GM18867 (cell line): ENCODE results near the gene ZNF337.
"Not testable (repeated sequence)": the region's sequence is repeated elsewhere in the genome, so short reads cannot be mapped to it uniquely, and the experiment has no call there.

Source experiments
- ATAC-seq: cut with Tn5 transposase; IDR thresholded peaks from one replicate; pipeline ENCODE4 v1.9.1; 2021; ENCODE audit warnings: mild to moderate bottlenecking, moderate library complexity; ENCODE audit not compliant: unreplicated experiment

The ZNF337 gene

GRCh38 chr20:25696371-25697131 is at the start of gene ZNF337:
ZNF337 (minus strand) TSS chr20:25696853; CDS start chr20:25686417, 10,436 bp downstream.
- peak; percentile 97 for ATAC-seq

DNA sequence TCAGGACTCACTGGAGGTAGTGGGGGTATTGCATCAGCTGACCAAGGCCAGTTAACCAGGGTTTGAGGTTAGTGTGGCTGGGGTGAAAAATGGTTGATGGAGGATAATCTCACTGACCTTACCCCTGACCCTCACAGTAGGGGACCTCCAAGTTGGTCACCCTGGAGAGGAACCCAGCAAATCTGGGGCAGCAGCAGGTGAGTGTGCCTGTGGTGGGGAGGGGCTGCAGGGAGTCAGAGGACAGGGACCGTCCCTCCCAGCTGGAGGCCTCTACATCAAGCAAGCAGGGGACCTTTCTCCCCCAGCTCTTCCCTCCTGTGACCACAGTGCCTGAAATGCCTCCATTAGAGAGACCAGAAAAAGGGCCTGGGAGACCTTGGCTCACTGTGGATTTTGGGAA is 49.1 kb upstream of the ZNF337 start:
- no peak for ATAC-seq

DNA sequence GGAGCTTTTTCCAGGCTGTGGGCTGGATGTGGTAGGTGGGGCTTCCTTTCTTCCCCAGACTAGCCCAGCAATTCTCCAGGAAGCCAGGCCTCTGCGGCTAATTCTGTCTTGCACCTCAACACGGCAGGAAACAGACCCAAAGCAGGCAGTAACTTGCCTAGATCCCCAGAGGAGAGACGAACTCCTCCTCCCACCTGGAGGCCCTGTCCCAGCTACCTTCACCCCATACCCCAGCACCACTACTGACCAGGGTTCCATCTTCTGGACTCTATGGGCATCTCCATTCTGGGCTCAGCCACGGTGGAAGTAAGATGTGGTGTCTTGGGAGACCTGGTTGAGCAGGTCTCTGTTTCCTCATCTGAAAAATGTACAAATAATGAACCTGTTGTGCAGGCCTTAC is 48.4 kb upstream of the ZNF337 start:
- no peak for ATAC-seq

GRCh38 chr20:25744261-25744660 is 47.6 kb upstream of the ZNF337 start:
- no peak for ATAC-seq

DNA sequence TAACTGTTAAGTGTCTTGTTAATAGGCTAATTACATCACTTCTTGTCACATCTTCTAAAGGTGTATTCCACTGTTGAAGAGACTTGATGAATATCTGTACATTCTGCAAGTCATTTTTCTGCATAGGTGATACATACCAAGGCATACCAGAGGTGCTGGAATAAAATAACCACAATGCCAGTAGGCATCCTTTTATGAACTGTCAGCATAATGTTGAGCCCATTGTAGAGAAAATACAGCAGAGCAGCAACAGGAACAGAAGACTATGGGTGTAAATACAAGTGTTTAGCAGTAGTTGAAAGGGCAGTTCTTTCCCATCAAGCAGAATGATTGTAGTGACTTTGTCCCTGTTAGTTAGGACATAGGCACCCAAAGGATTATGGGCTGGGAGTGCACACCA is 44.4 kb upstream of the ZNF337 start:
- ATAC-seq = no peak

DNA sequence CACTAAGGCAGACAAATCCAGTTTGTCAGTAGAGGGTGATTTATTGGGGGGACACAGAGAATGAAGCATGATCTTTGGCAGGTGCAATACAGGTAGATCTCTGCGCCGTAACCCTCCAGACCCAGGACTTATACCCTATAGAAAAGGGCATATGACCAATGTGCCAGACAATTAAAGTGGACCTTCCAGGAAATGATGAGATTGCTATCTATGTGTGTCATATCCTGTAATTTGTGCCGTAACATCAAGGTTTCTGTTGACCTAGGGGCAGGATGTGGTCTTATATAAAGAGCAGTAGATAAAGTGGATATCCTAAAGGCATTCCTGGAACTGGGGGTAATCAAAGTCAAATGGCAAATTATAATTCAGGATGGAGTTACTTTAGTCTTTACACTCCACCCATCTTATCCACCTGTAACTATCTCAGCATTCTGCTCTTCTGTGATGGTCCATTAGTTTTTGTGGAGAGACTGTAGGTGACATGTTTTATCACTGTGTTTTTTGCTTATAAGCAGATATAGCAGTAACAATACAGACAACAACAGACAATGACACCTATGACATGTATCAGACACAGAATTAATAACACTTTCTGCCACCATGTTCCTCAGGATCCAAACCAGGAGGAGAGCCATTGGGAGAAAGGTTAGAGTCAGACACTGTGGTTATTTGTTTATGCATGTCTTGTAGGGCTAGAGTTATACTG is 43.1 kb upstream of the ZNF337 start:
- ATAC-seq = no peak

DNA sequence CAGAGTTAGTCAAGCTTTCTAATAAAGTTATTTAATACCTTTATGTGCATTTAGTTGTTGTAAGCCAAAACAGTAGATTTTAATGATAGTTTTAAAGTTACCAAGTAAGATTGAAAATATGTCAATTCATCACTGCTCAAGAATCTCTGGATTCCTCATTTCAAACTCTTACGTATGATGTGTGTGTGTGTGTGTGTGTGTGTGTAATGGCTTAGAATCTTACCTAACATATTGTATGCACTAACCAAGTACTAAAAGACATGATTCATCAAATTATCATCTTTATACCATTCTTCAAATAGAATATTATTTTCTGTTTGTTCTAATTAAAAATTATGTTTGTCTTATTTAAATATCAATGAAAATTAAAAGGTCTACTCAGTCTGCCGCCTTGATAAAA is 41.5 kb upstream of the ZNF337 start:
- no peak for ATAC-seq

- ATAC-seq = no peak
These were observed 37.2 kb upstream of the ZNF337 start for GRCh38 chr20:25733903-25734302.

DNA sequence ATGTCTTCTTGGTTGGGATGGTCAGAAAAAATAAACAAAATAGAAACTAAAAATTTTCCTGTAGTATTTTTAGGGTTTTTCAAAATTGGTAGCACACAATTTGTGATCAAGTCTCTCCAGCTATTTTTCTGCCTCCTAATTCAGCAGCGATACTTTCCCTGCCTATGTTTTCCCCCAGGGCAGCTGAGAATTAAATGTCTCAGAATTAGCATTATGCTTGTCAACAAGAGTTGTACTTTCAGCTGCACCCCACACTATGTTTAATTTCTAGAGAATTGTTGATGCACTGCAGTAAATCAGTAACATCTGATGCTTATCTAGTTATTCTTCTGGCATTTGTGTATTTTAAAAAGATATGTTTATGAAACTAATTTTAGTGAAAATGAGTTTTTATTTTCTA is 34.2 kb upstream of the ZNF337 start:
- no peak for ATAC-seq

- no peak for ATAC-seq
These were observed 29.7 kb upstream of the ZNF337 start for GRCh38 chr20:25726357-25726756.

DNA sequence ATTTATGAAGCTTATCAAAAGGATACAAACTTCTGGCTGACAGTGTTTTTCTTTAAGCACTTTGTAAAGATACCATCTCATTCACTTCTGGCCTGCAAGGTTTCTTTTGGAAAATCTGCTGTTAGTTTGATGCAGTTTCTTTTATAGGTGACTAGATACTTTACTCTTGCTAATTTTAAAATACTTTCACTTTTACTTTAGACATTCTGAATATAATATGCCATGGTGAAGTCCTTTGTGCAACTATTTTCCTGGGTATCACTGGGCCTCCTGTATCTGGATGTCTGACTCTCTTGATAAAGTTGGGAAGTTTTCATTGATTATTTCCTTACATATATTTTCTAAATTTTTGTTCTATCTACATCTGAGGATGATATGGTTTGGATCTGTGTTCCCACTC is 29.0 kb upstream of the ZNF337 start:
- no peak for ATAC-seq

DNA sequence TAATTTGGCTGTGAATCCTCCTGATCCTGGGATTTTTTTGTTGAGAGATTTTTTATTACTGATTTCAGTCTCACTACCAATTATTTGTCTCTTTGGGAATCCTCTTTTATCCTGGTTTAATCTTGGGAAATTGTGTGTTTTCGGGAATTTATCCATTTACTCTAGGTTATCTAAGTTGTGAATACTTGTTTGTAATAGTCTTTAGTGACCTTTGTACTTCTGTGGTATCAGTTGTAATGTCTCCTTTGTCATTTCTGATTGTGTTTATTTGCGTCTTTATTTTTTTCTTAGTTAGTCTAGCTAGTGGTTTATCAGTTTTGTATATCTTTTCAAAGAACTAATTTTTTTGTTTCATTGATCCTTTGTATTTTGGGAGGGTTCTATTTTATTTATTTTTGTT is 27.3 kb upstream of the ZNF337 start:
- ATAC-seq = no peak

GRCh38 chr20:25720285-25720684 is 23.6 kb upstream of the ZNF337 start:
- ATAC-seq = no peak

GRCh38 chr20:25718896-25719809 is 22.5 kb upstream of the ZNF337 start:
- ATAC-seq = not testable (repeated sequence)

DNA sequence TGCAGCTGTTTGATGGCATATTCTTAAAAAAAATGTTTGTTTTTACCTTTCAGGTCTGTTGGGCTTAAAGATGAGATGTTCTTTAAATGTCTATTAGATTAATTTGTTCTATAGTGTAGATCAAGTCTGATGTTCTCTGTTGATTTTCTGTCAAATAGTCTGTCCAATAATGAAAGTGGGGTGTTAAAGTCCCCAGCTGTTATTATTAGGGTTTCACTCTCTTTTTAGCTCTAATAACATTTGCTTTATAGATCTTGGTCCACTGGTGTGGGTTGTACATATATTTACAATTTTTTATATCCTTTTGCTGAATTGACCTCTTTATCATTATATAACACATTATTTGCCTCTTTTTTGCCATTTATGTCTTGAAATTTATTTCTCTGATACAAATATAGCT is 11.0 kb upstream of the ZNF337 start:
- peak; percentile 58 for ATAC-seq

GRCh38 chr20:25706793-25707192 is 10.1 kb upstream of the ZNF337 start:
- ATAC-seq = peak; percentile 68

DNA sequence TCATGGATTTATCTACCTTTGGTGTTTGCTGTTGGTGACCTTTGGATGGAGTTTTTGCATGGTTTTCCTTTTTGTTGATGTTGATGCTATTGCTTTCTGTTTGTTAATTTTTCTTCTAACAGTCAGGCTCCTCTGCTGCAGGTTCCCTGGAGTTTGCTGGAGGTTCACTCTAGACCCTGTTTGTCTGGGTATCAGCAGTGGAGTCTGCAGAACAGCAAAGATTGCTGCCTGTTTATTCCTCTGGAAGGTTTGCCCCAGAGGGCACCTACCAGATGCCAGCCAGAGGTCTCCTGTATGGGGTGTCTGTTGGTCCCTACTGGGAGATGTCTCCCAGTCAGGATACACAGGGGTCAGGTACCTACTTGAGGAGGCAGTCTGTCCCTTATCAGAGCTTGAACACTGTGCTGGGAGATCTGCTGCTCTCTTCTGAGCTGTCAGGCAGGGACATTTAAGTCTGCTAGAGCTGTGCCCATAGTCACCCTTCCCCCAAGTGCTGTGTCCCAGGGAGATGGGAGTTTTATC is 9.2 kb upstream of the ZNF337 start:
- ATAC-seq = no peak

- ATAC-seq = not testable (repeated sequence)
These were observed 7.7 kb upstream of the ZNF337 start for GRCh38 chr20:25704303-25704702.

DNA sequence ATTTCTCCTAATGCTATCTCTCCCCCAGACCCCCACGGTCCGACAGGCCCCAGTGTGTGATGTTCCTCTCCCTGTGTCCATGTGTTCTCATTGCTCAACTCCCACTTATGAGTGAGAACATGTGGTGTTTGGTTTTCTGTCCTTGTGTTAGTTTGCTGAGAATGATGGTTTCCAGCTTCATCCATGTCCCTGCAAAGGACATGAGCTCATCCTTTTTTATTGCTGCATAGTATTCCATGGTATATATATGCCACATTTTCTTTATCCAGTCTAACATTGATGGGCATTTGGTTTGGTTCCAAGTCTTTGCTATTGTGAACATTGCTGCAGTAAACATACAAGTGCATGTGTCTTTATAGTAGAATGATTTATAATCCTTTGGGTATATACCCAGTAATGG is 4.2 kb upstream of the ZNF337 start:
- ATAC-seq = not testable (repeated sequence)

- no peak for ATAC-seq
These were observed 3.3 kb upstream of the ZNF337 start for GRCh38 chr20:25699914-25700313.

DNA sequence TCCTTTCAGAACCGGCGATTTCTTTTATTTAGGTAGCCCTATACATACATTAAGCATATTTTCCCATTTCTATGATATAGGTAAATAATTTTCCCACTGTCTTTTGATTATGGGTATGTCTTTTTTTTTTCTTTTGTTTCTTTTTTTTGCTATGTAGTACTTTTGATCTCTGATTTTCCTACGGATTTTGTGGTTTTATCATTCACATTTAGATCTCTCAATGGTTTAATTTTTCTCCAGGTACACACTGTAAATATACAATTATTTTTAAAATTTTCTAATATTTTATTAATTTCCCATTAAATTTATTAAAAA is 436 bp upstream of the ZNF337 start:
- ATAC-seq = no peak
